ENCODE results near the gene FAF1. TPM values are rescaled to one million over a fixed set of nuclear protein-coding genes. Genes with fewer than 3 reads are reported as not detected.

FAF1 gene
- total RNA-seq, 2 donors from 2014 or later, result 17.8 to 27.5 TPM

- DNase-seq (no peak), ATAC-seq (no peak)
- TF ChIP-seq POLR2A (IDR thresholded peaks at IDR 0.05), result no peak
- TF ChIP-seq, protein P1, sequence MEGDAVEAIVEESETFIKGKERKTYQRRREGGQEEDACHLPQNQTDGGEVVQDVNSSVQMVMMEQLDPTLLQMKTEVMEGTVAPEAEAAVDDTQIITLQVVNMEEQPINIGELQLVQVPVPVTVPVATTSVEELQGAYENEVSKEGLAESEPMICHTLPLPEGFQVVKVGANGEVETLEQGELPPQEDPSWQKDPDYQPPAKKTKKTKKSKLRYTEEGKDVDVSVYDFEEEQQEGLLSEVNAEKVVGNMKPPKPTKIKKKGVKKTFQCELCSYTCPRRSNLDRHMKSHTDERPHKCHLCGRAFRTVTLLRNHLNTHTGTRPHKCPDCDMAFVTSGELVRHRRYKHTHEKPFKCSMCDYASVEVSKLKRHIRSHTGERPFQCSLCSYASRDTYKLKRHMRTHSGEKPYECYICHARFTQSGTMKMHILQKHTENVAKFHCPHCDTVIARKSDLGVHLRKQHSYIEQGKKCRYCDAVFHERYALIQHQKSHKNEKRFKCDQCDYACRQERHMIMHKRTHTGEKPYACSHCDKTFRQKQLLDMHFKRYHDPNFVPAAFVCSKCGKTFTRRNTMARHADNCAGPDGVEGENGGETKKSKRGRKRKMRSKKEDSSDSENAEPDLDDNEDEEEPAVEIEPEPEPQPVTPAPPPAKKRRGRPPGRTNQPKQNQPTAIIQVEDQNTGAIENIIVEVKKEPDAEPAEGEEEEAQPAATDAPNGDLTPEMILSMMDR (IDR thresholded peaks at IDR 0.05), result no peak
- intact Hi-C loops (cut with DNase I), result loop anchor here (10.0 kb wide), 1 partner anchor 229 kb away; no protein-coding TSS in a partner anchor
- Histone ChIP-seq H3K4me1 (no peaks in the 10 kb centered on the region), H3K9me3 (no peaks in the 10 kb centered on the region), H3K27ac (no peak overlapping the region), H3K27me3 (no peaks in the 10 kb centered on the region), H3K36me3 (replicated peaks in 1 of 2; ENCODE audit: insufficient read depth in 1 of 2, low read depth in 2 of 2) (no peaks in the 10 kb centered on the region), H3K4me3 (no peak overlapping the region)
- 67 to 68% methylated on average over 7 of the region's 7 CpGs for WGBS, 2 donors
These were observed 356.5 kb downstream of the FAF1 start for GRCh38 chr1:50603274-50604271.

- Histone ChIP-seq H3K4me1 (no peaks in the 10 kb centered on the region), H3K9me3 (no peaks in the 10 kb centered on the region), H3K27ac (no peak overlapping the region), H3K36me3 (replicated peaks in 1 of 2; ENCODE audit: insufficient read depth in 1 of 2, low read depth in 2 of 2) (no peaks in the 10 kb centered on the region), H3K4me3 (no peak overlapping the region), H3K27me3 (no peaks in the 10 kb centered on the region)
- no peak for TF ChIP-seq POLR2A (IDR thresholded peaks at IDR 0.05)
- TF ChIP-seq, protein P1 (IDR thresholded peaks at IDR 0.05), result no peak
- intact Hi-C loops (cut with DNase I), result no loop called here
- no peak for DNase-seq
- ATAC-seq, result no peak
These were observed 360.5 kb downstream of the FAF1 start for GRCh38 chr1:50599546-50599945.

DNA sequence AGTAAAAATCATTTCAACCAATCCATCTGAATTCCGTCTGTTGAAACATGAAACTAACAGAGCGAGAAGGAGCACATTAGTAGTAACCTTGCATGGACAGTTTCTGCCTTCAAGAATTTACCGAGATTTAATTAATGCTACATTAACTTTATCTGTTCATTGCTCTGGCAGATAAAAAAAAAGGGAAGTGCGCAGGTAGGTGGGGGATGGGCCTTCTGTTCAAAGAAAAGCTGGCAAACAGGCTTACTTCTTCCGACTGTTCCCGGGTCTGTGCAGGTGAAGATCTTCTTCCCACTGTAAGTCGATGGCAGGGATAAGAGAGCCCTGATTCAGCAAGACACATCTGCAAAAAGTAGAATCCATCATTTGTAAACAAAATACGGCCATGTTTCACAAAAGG is 364.2 kb downstream of the FAF1 start:
- WGBS, 2 donors, result 91 to 92% methylated on average over 8 of the region's 8 CpGs
- intact Hi-C loops (cut with DNase I), result no loop called here
- H3K9me3 ChIP-seq, result no peaks in the 10 kb centered on the region

GRCh38 chr1:50593515-50593914 is 366.6 kb downstream of the FAF1 start:
- Histone ChIP-seq H3K9me3 (no peaks in the 10 kb centered on the region), H3K4me1 (no peaks in the 10 kb centered on the region), H3K36me3 (replicated peaks in 1 of 2; ENCODE audit: insufficient read depth in 1 of 2, low read depth in 2 of 2) (no peaks in the 10 kb centered on the region), H3K4me3 (no peak overlapping the region), H3K27me3 (no peaks in the 10 kb centered on the region), H3K27ac (no peak overlapping the region)
- ATAC-seq (no peak), DNase-seq (no peak)
- 74 to 84% methylated on average over 2 of the region's 2 CpGs for WGBS, 2 donors
- TF ChIP-seq POLR2A (IDR thresholded peaks at IDR 0.05), result no peak
- TF ChIP-seq, protein P1 (IDR thresholded peaks at IDR 0.05), result no peak
- intact Hi-C loops (cut with DNase I), result no loop called here

More for the DNA sequence above, 364.2 kb downstream of the FAF1 start:
- Histone ChIP-seq H3K27me3 (no peaks in the 10 kb centered on the region), H3K4me3 (no peak overlapping the region), H3K36me3 (replicated peaks in 1 of 2; ENCODE audit: insufficient read depth in 1 of 2, low read depth in 2 of 2) (no peaks in the 10 kb centered on the region), H3K4me1 (no peaks in the 10 kb centered on the region), H3K27ac (no peak overlapping the region)
- DNase-seq (no peak), ATAC-seq (no peak)
- TF ChIP-seq, protein P1 (IDR thresholded peaks at IDR 0.05), result no peak
- no peak for TF ChIP-seq POLR2A (IDR thresholded peaks at IDR 0.05)
